Right lobe of liver (tissue), 4 donors: ENCODE measurements around the gene MEF2C.

ENCODE experiments used
- CTCF ChIP-seq, 4 donors: fragments of 200-600 bp in 3 of 4; fragments of 450-650 bp in 1 of 4; IDR thresholded peaks; one replicate each; pipeline versions ENCODE4 v1.5.1 to v1.8.0; 2016 to 2022; ENCODE audit warnings: antibody characterized with exemption in 4 of 4, mild to moderate bottlenecking in 2 of 4
- POLR2A ChIP-seq: fragments of 450-650 bp; IDR thresholded peaks from one replicate; pipeline ENCODE4 v1.6.1; 2017; ENCODE audit warnings: antibody characterized with exemption, mild to moderate bottlenecking
- donor health status: DM: no; HTN: no; CAD: no.
- donor health status: DM: no; HTN: no; CAD: no.
- donor health status: DM: no; HTN: yes; CAD: no.

- TF ChIP-seq CTCF (IDR thresholded peaks at IDR 0.05) (no peak), POLR2A (no peak)
Observed at GRCh38 chr5:88786789-88787188, 96.2 kb downstream of the MEF2C start.
